NOMO-1 treated with dmso at 0.1 percent for 144 hours (cell line): ENCODE data around the gene AGAP1.

Experiments
- DNase-seq: peaks from one replicate; lab custom pipeline; 2025; ENCODE audit not compliant: unreplicated experiment; lab: John Stamatoyannopoulos, UW

Gene AGAP1

DNA sequence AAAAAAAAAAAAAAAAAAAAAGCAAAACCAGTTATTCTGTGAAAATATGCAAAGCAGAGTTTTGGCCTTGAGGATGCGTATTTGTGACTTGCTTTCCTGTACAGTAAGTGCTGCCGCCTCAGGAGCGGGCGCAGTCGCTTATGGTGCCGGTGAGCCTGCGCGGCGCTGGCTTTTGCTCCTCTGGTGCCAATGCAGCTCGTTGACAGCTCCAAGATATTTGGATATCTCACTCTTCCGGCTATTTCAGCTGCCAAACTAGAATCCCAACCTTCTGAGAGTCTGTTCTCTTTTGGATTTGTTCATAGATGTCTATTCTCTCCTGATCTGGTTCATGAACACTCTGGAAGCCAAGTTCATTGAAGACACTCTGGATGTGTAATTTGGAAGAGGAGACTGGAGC, 184.1 kb downstream of the AGAP1 start:
- no peak for DNase-seq

DNA sequence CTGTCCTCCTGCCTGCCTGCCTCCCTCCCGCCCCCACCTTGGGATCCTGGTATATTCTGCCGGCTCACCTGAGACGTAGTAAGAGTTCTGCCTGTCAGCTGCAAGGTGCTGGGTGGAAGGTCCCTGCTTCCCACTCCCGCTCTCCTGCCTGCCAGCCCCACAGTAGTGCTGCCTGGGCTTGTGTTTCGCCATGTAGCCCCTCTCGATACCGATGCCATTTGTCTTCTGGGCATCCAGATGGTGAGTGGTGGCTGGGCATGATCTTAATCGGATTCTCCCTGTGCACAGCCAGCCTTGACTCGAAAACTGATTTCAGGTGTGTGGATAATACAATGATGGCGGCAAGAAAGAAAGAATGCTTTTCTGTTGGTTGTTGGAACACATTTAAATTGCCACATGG, 184.9 kb downstream of the AGAP1 start:
- no peak for DNase-seq

DNA sequence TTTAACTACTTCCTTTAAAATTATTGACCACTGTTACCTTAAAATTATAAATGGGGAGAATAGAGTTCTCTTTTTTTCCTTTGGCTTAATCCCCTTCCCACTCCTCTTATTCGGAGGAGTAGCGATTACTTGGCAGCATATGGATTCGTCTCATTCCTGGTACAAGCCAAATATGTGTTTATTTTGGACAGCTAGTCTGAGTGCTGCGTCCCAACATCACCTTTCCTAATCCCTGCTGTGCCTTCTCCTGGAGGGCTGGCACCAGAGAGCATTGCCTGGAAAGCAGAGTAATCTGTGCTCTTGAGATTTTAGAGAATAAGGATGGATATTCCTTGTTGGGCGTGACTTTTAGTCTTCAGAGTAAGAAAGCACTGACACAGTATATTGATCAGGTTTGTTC, 185.6 kb downstream of the AGAP1 start:
- no peak for DNase-seq

DNA sequence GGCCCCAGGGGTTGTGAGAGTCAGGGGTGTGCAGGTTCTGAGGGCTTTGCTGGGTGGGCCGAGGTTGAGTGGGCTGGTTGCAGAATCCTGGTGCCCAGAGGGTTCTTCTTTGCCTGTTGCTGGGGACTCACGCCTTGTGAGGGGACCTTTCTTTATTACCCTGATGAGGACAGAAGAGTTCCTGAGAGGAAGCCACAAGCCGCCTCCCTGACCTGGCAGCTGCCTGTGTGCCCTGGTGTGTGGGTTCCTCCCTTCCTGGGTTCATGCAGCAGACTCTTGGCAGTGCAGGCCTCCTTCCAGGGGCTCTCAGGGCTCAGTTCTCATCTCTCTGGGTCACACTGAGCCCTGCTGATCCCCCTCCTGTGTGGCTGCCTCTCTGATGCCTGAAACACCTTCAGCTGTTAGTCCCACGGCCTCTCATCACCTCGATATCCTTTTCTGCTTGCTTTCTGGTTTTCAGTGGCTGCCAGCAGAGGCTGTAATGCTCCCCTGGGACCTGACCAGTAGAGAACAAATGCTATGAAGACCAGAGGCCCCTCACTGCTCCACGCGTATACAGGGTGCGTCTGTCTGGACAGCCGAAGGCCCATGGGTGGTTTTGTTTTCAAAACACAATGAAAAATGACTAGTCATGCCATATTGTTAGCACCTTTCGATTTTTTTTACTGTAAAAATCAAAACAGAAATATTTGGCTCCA, 191.3 kb downstream of the AGAP1 start:
- DNase-seq, result no peak

DNA sequence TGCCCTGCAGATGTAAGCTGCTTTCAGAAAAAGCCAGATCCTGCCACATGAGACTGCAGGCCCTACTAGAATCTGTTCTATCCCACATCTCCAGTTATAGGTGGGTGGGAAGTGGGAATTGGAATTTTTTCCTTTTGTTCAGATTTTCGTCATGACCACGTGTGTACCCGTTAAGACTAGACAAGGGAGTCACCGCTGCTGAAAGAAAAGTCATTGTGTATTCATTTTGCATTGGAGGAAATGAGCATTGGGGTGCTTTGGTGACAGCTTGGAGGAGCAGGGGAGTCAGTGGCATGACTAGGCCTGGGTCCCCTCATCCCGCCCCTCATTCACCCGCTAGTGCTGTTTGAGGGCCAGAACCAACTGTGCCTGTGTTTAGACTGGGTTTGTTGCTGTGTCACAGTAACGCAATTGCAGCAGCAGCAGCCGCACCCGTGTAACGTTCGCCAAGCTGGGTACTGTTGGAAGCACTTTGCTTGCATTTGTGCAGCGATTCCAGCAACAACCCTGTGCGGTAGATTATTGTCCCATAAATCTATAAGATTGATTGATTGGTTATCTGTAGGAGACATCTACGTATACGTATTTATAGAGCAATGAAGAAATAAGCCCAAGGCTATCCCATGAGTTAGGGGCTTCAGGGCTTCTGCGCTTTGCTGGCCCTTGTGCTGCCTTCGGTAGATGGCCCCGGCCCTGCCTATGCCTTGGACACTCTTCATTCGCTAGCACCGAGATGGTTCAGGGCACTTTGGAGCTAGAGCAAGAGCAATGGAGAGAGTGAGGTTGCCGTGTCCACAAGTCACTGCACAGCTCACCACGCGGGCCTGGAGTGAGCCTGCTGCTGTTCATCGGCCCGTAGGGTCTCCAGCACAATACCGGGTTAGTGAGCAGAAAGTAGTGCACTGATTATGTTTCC, 194.9 kb downstream of the AGAP1 start:
- DNase-seq, result no peak

DNA sequence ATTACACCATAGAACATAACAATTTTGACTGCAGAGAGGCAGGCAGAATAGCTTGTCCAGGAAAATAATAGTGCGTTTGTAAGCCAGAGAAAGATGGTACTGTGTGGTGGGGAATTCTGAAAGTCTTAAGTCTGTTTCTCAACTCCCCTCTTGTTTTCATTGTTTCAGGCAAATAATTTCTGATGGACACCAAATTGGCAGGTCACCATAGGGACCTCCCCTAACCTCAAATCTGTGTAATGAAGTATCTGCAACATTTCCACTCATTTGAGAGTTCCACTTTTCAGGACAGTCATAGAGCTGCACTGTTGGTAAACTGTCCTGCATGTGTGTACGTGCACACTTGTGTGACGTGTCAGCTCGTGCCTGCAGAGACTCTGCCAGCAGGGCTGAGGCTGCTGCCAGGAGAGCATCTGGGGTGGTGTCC, 195.6 kb downstream of the AGAP1 start:
- no peak for DNase-seq

DNA sequence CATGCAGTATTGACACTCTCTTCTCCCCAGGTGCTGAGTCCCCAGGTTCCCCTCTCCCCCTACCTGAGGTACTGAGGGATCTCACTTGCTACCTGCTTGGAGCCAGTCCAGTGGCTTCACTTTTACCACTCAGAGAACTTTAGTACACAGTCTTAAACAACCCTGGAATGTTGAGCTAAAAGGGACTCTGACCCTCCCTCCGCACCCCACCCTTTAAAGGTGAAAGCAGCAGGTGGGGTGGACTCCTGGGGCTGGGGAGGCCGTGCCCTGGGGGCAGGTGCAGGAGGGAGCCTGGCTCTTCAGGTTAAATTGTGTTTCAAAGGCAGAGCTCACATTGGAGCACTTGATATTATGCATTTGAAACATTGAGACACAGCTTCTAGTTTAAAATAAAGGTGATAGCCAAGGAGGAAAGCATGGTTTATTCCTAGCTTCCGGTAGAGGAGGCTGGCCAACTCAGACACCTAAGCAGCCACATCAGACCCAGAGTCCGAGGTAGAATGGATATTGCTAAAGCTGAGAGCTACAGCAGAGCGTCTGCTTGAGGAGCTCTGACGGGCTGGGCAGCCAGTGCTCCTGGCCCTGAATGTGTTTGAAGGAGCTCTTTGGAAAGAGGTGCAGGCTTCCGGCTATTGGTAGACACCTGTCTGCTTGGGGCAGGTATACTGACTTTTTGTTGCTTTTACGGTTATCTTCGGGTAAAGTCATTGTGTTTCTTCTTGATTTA, 196.4 kb downstream of the AGAP1 start:
- no peak for DNase-seq

DNA sequence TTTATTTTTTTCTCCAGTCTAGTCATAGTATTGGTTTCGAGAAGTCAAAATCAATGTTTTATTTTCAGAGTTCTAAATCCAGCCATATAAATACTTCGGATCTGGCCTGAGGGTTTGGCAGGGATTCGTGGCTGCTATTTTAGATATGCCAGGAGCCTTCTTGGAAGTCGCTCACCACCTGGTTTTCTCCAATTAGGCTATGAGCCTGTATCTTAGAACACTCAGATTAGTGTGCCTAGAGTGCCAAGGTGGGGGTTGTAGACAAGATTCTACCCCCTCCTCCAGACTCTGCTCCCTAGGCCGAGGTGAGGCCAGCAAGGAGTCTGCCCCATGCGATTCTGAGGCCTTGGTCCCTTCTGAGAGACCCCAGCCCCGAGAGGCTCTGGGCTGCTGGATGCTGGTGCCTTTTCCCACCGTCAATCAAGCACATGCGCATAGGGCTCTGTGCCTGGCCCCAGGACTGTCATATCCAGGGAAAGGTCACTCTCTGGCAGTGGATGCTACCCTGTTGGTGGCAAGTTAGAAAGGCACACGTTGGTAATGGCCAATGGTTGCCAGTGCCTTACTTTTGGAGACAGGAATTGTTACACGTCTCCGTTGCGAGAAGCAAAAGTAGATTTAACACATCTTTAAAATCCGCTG, 197.1 kb downstream of the AGAP1 start:
- DNase-seq, result no peak

DNA sequence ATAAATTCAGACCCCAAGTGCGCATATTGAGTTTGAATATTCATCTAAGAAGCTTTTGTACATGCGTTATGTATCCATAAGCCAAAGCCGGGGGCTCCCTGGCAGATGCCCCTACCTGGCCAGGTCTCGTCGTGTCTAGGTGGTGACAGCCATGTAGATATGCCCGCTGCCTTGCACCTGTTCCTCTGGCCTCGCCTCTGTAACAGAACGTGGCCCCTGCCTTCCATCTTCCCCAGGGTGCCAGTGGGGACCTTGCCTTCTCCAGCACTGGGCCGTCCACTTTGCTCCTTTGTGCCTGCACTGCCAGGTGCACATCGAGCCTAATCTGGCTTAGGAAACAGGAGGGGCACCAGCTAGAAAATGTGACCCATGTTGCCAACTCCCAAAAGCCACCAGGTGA, 198.2 kb downstream of the AGAP1 start:
- no peak for DNase-seq

DNA sequence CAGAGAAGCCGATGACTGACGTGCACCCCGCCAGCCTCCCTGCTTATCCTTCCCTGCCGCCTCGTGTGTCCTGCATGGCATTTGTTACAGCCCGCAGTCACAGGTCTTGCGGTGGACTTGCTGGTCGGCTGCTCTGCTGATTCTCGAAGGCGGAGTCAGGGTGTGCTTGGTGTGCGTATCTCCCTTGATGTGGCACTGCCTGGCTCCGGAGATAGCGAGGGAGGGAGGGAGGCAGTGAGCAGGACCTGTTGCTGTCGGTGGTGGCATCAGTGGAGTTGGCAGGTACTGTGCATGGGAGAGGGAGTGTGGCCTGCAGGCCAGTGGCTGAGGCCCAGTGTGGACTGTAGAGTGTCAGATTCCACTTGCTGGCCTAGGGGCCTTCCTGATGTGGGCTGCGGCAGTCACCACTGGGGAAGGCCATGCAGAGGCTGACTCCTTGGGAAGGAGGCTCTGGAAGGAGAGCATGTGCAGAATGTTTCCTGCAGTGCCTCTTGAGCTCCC, 198.9 kb downstream of the AGAP1 start:
- DNase-seq, result no peak

DNA sequence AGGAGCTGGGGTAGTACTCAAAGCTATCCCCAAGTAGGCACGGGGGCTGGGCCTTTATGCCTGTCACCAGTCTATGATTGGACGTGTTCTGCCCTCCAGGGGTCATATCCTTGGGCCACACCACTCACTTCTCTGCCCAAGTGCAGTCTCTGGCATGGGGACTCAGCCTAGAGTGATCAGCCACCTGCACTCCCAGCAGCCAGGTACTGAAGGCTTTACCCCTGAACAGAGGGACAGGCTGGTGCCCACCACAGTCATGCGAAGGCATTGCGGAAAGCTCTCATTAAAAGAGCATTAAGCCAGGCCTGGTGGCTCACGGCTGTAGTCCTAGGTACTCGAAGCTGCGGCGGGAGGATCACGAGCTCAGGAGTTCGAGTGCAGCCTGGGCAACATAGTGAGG, 199.4 kb downstream of the AGAP1 start:
- DNase-seq, result no peak

DNA sequence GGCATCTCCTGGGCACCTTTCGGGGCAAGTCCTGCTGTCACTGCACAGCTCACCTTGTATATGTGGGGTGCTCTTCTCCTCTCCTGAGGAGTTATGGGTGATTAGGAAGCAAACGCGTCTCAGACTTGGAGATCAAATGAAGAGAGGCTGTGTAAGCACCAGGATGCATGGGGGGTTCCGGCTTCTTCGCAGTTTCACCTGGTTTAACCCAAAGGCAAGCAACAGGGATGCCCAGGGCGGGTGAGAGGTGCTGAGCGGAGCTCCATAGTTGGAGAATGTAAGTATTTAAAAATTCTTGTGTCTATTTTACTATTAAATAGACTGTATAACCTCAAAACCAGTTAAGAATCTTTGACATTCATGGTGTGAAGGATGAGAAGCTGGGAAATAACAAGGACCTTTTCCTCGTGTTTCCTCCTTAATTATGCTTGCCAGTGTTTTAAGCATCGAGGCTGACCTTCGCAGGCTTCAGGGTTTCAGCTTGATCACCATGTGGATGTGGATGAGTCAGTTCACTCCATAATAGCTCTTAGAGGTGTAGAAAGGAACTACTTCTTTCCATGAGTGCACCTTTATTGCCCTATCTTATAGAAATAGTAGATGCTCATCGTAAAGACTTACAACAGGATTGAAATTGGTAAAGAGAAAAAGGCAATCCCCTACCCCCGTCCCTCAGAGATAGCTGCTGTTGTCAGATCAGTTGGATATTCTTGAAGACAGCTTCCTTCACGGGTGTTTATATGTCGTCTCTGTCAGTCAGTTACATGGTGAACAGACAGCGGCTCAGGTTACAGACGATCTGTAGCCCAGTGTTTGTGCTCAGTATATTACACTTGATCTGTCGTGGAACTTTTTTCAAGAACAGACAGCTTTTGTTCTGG, 201.1 kb downstream of the AGAP1 start:
- DNase-seq, result no peak

DNA sequence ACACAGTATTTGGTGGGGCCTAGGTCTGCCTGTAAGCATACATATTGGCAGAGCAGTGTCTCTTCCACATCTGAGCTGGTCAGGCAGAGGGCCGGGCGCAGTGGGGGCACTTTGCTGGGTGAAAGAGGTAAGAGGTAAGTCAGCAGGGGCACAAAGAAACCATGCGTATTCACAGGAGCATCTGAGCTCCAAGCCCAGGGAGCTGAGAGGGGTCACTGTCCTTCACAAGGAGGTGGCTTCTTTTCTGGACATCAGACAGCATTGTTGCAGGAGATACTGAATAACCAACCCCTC, 201.7 kb downstream of the AGAP1 start:
- no peak for DNase-seq

DNA sequence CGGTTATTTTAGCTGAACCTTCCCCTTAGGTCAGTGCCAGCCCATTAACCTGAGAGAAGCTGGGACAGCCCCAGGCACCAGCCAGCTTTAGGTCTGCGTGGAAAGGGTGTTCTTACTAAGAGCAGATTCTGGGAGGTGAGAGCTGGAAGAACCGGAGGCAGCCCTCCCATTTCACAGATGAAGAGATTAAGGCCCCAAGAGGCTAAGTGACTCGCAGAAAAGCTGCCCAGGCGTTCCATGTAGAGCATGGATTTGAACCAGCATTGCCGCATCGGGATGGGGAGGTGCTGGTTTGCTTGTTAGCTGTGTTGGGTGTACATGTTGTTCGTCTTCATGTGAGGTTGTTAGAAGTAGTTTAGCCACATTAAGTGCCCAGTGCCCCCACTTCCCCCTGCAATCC, 203.2 kb downstream of the AGAP1 start:
- DNase-seq, result no peak

DNA sequence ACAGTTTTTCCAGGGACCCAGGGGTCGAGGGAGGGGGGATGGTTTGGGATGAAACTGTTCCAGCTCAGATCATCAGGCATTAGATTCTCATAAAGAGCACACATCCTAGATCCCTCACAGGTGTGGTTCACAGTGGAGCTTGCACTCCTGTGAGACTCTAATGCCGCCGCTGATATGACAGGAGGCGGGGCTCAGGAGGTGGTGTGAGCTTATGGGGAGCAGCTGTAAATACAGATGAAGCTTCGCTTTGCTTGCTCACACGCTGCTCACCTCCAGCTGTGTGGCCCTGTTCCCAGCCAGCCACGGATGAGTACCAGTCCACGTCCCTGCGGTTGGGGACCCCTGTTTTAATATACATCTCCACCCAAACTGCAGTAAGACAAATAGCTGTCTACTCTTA, 204.2 kb downstream of the AGAP1 start:
- DNase-seq, result no peak

DNA sequence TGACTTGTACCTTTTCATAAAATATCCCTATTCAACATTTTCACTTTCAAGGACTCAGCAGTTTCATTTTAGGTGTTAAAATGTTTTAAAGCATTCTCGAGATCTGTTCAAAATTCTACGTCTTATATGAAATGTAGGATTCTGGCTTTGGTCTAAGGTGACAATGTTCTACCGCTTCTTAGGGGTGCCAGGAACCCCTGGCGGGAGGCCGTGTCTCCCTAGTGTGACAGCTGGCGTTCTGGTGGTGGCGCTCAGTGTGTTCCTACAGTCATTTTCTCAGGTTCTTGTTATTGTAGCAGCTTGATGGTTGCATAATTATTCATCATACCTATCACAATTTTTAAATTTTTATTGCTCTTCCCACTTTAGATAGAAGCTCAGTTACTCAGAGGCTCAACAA, 204.6 kb downstream of the AGAP1 start:
- no peak for DNase-seq

DNA sequence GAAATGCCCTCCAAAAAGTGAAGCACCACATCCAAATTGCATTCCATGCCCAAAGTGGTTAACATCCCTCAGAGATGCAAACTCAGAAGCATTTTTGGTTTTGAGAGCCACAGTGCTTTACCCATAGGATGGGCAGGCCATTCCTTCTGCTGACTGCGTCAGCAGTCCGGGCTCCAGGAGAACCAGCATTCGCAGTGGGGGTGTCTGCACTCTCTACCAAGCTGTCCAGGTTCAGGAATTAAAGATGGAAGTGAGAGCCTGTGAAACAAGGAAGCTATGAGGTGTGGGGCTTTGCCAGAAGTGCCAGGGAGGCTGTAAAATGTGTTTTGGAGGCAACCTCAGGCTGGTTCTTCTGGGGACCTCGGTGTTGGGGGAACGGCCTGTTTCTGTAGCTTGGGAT, 205.7 kb downstream of the AGAP1 start:
- no peak for DNase-seq

DNA sequence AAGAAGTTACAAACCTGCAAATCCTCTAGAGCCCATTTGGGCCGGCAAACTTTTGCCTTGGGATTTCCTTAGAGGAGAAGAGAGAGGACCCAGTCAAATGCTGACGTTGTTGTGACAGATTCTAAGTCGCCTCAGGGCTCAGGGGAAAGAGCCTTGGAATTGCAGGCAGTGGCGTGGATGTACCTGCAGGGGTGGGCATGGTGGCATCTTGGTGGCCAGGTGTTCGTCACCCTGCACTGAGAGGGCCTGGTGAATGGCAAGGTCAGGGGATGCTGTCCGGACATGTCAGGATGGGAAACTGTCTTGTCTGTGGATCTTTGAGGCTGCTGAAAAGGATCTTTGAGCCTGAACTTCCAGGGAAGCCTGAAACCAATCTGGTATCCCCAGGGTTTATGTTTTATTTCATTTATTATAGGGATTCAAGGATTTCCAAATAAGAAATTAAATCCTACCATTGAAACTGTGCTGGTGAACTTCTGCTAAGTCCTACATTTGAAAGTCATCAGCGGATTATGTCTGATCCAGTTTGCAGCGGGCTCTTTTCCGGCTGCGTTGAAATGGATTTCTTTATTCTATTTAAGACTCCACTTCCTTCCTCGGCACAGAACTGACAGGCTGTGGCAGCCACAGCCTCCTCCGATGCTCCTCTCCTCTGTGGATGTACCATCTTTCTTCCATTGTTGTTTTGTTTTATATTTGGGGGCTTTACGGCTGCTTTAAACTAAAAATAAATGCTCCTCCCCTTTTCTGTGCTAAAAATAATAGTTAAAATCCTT, 207.6 kb downstream of the AGAP1 start:
- DNase-seq, result no peak

DNA sequence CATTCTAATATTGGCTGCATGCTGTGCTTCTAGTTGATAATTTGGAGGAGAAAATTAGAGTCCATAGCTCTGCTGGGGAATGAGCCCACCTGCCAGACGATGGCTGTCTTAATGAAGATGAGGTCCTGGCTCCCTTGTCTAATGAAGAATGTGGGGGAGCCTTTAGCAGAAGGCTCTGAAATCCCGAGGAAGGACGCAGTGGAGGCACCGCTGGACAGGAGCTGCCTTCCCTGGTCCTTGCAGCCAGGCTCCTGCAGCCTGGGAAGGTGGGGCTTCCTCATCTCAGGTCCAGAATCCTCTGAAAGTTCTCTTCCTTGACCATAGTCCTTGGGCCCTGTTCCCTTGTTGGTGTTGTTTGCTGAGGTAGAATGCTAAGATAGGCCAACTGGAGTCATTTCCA, 208.3 kb downstream of the AGAP1 start:
- no peak for DNase-seq
